ENCODE measurements around the gene VPS50.

DNA sequence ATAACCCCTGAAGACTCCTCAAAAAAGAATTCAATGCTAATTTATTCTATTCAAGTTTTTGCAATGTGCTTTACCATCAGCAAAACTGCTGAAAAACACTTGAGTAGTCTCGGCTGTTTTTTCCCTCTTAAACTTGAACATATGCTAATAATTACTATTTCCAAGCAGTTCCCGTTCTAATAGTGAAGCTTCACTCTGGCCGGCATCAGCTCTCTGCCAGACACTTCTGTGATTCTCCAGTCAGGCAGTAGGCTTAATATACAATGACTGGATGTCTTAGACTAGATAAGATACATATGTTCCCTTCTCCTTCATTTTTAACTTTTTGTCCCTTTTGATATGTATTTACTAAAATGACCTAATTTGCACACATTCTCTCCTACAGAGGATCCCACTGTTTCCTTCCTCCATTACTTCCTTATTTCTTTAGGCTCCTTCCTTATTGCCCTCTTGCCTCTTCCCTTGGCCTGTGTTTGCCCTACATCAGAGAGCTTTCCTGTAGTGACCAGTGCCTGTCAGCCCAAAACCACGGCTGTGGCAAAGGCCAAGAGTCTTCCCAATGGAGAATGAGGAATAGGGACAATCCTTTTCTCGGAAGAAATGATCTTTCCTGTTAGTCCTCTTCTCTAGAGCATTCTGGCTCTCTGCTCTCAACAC, 29.4 kb upstream of the VPS50 start:
- TF ChIP-seq POLR2AphosphoS5 (IDR thresholded peaks at IDR 0.05; ENCODE audit: low read depth, low read length) (no peak), TAF1 (IDR thresholded peaks at IDR 0.05; ENCODE audit: borderline replicate concordance, insufficient read depth, low read length) (no peak)
- TF ChIP-seq, protein P1, sequence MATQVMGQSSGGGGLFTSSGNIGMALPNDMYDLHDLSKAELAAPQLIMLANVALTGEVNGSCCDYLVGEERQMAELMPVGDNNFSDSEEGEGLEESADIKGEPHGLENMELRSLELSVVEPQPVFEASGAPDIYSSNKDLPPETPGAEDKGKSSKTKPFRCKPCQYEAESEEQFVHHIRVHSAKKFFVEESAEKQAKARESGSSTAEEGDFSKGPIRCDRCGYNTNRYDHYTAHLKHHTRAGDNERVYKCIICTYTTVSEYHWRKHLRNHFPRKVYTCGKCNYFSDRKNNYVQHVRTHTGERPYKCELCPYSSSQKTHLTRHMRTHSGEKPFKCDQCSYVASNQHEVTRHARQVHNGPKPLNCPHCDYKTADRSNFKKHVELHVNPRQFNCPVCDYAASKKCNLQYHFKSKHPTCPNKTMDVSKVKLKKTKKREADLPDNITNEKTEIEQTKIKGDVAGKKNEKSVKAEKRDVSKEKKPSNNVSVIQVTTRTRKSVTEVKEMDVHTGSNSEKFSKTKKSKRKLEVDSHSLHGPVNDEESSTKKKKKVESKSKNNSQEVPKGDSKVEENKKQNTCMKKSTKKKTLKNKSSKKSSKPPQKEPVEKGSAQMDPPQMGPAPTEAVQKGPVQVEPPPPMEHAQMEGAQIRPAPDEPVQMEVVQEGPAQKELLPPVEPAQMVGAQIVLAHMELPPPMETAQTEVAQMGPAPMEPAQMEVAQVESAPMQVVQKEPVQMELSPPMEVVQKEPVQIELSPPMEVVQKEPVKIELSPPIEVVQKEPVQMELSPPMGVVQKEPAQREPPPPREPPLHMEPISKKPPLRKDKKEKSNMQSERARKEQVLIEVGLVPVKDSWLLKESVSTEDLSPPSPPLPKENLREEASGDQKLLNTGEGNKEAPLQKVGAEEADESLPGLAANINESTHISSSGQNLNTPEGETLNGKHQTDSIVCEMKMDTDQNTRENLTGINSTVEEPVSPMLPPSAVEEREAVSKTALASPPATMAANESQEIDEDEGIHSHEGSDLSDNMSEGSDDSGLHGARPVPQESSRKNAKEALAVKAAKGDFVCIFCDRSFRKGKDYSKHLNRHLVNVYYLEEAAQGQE (IDR thresholded peaks at IDR 0.05; ENCODE audit: insufficient read depth in 1 of 2, low read depth in 2 of 2, low read length in 2 of 2) = no peak
